ENCODE results near the gene NELFB. TPM values are rescaled to one million over a fixed set of nuclear protein-coding genes. Genes with fewer than 3 reads are reported as not detected.
A peak's percentile ranks its signal among the peaks of the same experiment; 100 is the strongest.

Gene NELFB
- total and polyA plus RNA-seq, 2 donors (not counting 1 experiment from before 2014, with no cell fraction given): 53.7 to 55.8 TPM

DNA sequence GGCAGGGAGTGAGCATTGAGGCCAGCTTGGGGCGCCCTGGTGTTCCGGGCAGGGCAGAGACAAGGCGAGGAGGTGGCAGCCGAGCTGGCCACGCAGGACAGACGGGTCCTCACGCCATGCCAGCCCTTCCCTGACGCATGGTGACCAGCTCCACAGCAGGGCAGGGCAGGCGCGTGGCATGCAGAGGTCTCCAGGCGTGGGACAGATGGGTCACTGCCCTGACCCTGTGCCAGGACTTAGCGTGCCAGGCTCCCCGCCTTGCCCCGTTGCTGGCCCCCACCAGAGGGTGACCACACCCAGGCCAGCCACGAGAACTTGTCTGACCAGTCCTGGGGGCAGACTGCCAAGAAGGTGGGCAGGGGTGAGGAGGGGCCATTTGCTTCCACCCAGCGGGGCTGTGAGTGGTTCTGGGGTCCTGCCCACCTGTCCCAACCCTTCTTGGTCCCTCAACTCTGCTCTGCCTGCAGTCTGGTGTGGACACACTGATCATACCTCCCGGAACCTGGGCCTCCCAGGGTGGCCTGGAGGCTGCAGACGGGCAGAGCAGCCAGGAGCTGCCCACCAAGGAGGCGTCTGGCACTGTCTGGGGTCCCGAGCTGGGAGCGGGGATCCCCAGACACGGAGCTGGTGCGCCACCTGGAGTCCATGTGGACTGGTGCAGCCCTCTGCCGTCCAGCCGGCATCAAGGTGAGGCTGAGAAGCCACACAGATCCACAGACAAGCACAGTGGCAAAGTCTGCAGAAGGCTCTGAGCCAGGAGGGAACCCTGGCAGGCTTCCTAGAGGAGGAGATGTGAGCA, 27.9 kb upstream of the NELFB start, which contains the start of gene RNF224:
Gene RNF224 (plus strand): TSS at position 449 of the 799 bp plus-strand sequence. CDS start 834 bp downstream, outside the sequence.
- Mint-ChIP-seq H3K4me1 (peaks cover 14% of the 10 kb centered on the region), H3K4me3 (no peak within 1 kb of the TSS), H3K27ac (no peak within 1 kb of the TSS), H3K27me3 (peaks cover 4% of the 10 kb centered on the region), H3K9me3 (ENCODE audit: insufficient read depth) (no peaks in the 10 kb centered on the region)
- POLR2A ChIA-PET: interaction anchor here (0.7 to 1.0 kb wide), 3 partner anchors 14 to 181 kb away, joined by 3 to 5 read pairs (median 3); partner anchors contain the start of genes SAPCD2 and TUBB4B
- no peak within 1 kb of the TSS for H3K27ac ChIP-seq (ENCODE audit: low read length in 2 of 2)
- CTCF ChIA-PET: interaction anchor here (0.5 to 7.0 kb wide), 24 partner anchors 11 to 440 kb away, joined by 3 to 76 read pairs (median 5); partner anchors contain the start of genes ANAPC2, DPP7, MAN1B1 and NPDC1
- TF ChIP-seq, protein P1, sequence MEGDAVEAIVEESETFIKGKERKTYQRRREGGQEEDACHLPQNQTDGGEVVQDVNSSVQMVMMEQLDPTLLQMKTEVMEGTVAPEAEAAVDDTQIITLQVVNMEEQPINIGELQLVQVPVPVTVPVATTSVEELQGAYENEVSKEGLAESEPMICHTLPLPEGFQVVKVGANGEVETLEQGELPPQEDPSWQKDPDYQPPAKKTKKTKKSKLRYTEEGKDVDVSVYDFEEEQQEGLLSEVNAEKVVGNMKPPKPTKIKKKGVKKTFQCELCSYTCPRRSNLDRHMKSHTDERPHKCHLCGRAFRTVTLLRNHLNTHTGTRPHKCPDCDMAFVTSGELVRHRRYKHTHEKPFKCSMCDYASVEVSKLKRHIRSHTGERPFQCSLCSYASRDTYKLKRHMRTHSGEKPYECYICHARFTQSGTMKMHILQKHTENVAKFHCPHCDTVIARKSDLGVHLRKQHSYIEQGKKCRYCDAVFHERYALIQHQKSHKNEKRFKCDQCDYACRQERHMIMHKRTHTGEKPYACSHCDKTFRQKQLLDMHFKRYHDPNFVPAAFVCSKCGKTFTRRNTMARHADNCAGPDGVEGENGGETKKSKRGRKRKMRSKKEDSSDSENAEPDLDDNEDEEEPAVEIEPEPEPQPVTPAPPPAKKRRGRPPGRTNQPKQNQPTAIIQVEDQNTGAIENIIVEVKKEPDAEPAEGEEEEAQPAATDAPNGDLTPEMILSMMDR (IDR thresholded peaks at IDR 0.05): peak; percentile 82
- TF ChIP-seq EZH2 (IDR thresholded peaks at IDR 0.05; ENCODE audit: borderline replicate concordance, insufficient read depth, low read depth, low read length, poor library complexity, severe bottlenecking): no peak
- intact Hi-C loops (cut with micrococcal nuclease): loop anchor here (1.0 kb wide), 2 partner anchors 39 to 109 kb away; partner anchors contain the start of genes ANAPC2 and SSNA1
- no peaks in the 10 kb centered on the region for H3K36me3 ChIP-seq (replicated peaks in 1 of 2; ENCODE audit: control extremely low read depth in 1 of 2, control insufficient read depth in 1 of 2, extremely low read depth in 1 of 2, insufficient read depth in 2 of 2, low read length in 1 of 2)
- H3K4me1 ChIP-seq (ENCODE audit: control insufficient read depth in 2 of 2, insufficient read depth in 2 of 2, low read length in 2 of 2): peaks cover 13 to 28% of the 10 kb centered on the region in 2 donors
- no peaks in the 10 kb centered on the region for H4K20me1 ChIP-seq (ENCODE audit: control insufficient read depth, insufficient read depth, low read length, poor library complexity, severe bottlenecking)
- peak within 1 kb of the TSS; percentile 40 for H2AFZ ChIP-seq (ENCODE audit: insufficient read depth, low read depth, low read length, poor library complexity, severe bottlenecking)
- H3K9me3 ChIP-seq (ENCODE audit: control extremely low read depth in 1 of 3, control insufficient read depth in 2 of 3, insufficient read depth in 1 of 3, low read length in 2 of 3): no peaks in the 10 kb centered on the region
- H3K9ac ChIP-seq (ENCODE audit: low read length): no peak within 1 kb of the TSS
- H3K4me3 ChIP-seq (ENCODE audit: control extremely low read depth in 1 of 5, extremely low read depth in 1 of 5, insufficient read depth in 1 of 5, low read depth in 2 of 5, low read length in 4 of 5): no peak within 1 kb of the TSS
- no peaks in the 10 kb centered on the region for H3K79me2 ChIP-seq (ENCODE audit: control insufficient read depth, insufficient read depth, low read length)
- peaks cover 0 to 35% (median 2%) of the 10 kb centered on the region in 4 experiments for H3K27me3 ChIP-seq (replicated peaks in 1 of 4; ENCODE audit: control extremely low read depth in 1 of 4, control insufficient read depth in 3 of 4, insufficient read depth in 4 of 4, low read length in 3 of 4)
- peak within 1 kb of the TSS; percentile 16 for H3K4me2 ChIP-seq (replicated peaks; ENCODE audit: low read depth, low read length, poor library complexity, severe bottlenecking)
- peak; percentile 89 for DNase-seq
- peak; percentile 32 for ATAC-seq (ENCODE audit: low read depth)
- 47% methylated on average over 24 of the region's 25 CpGs for WGBS (ENCODE audit: insufficient coverage)

All from B cell (primary cell).